Endothelial cell of umbilical vein (primary cell): Measurements from ENCODE around the gene UROC1. TPM values are rescaled to one million over a fixed set of nuclear protein-coding genes. Genes with fewer than 3 reads are reported as not detected.

ENCODE experiments used
- BruUV-seq: library from RNA; stranded (reverse); fragments of 400-500 nt; replicated peaks from 2 replicates; lab custom pipeline; 2021; lab: Mats Ljungman, UMichigan
- CTCF ChIA-PET: fragments of 300-600, 350-600 bp; sonication (Branson Sonifier 250); formaldehyde crosslinking; loops from one replicate; lab custom pipeline; 2021; ENCODE audit warnings: antibody characterized with exemption, inconsistent platforms; lab: Charles Lee
- POLR2A ChIA-PET: fragments of 300-600, 350-600 bp; sonication (Branson Sonifier 250); formaldehyde crosslinking; loops from one replicate; lab custom pipeline; 2021; ENCODE audit warnings: antibody characterized with exemption, inconsistent platforms; lab: Charles Lee
- DNase-seq: peaks from one replicate; pipeline ENCODE4 v3.0.0-alpha.2; 2011; ENCODE audit warnings: low read depth, low spot score
- FAIRE-seq: peaks from 2 replicates; lab custom pipeline; 2011; peaks lifted over from hg19 to GRCh38; lab: Jason Lieb, UNC
- H2AFZ ChIP-seq: 2 replicates; pipeline ENCODE4 v1.6.0; 2012; ENCODE audit warnings: low read depth, low read length, control low read depth, inconsistent platforms
- H3K27ac ChIP-seq: 2 replicates; pipeline ENCODE4 v1.5.1; 2011; ENCODE audit warnings: low read depth, mild to moderate bottlenecking, control low read depth, low read length, moderate library complexity; ENCODE audit not compliant: insufficient read depth
- H3K27me3 ChIP-seq, 2 experiments: 2 replicates each; pipeline versions ENCODE4 v1.6.0 to v1.6.1; 2011; ENCODE audit warnings: low read length in 2 of 2, mixed read lengths in 1 of 2; ENCODE audit not compliant: control insufficient read depth in 2 of 2, insufficient read depth in 2 of 2
- H3K36me3 ChIP-seq, 2 experiments: 2 replicates in 1 of 2; 3 replicates in 1 of 2; pipeline ENCODE4 v1.5.1; 2011; ENCODE audit warnings: low read length in 2 of 2, mild to moderate bottlenecking in 1 of 2, moderate library complexity in 1 of 2; ENCODE audit not compliant: control insufficient read depth in 2 of 2, insufficient read depth in 2 of 2; ENCODE audit errors: extremely low read depth in 1 of 2
- H3K4me1 ChIP-seq: 3 replicates; pipeline ENCODE4 v1.5.1; 2011; ENCODE audit warnings: mild to moderate bottlenecking, low read length; ENCODE audit not compliant: control insufficient read depth, insufficient read depth; ENCODE audit errors: extremely low read depth
- H3K4me2 ChIP-seq: 2 replicates; pipeline ENCODE4 v1.6.1; 2011; ENCODE audit warnings: low read length, control low read depth, mixed read lengths; ENCODE audit not compliant: insufficient read depth
- H3K4me3 ChIP-seq, 3 experiments: fragments of 200-600 bp in 1 of 3; sonication (generic), shearing (Covaris generic) in 1 of 3; replicated peaks in 1 of 3; 2 replicates each; pipeline ENCODE4 v1.5.1; 2011 to 2016; ENCODE audit warnings: control low read depth in 3 of 3, low read length in 3 of 3, mild to moderate bottlenecking in 2 of 3, inconsistent platforms in 1 of 3, low read depth in 1 of 3, moderate library complexity in 1 of 3; ENCODE audit not compliant: insufficient read depth in 1 of 3
- H3K79me2 ChIP-seq: 2 replicates; pipeline ENCODE4 v1.6.0; 2012; ENCODE audit warnings: low read length, inconsistent platforms; ENCODE audit not compliant: control insufficient read depth, insufficient read depth
- H3K9ac ChIP-seq: replicated peaks from 2 replicates; pipeline ENCODE3; 2011; ENCODE audit warnings: low read length, control low read depth; ENCODE audit not compliant: insufficient read depth; ENCODE audit errors: extremely low read depth
- H3K9me1 ChIP-seq: replicated peaks from 3 replicates; pipeline ENCODE4 v1.6.0; 2011; ENCODE audit warnings: mild to moderate bottlenecking, low read length; ENCODE audit not compliant: control insufficient read depth, insufficient read depth; ENCODE audit errors: extremely low read depth
- H3K9me3 ChIP-seq: replicated peaks from 2 replicates; pipeline ENCODE4 v1.5.1; 2012; ENCODE audit warnings: low read length, inconsistent platforms; ENCODE audit not compliant: control insufficient read depth, insufficient read depth
- H4K20me1 ChIP-seq: replicated peaks from 2 replicates; pipeline ENCODE3; 2011; ENCODE audit warnings: mild to moderate bottlenecking, low read length; ENCODE audit not compliant: control insufficient read depth, insufficient read depth; ENCODE audit errors: extremely low read depth
- CTCF ChIP-seq, 2 donors: IDR thresholded peaks; 1 replicate in 1 of 2; 2 replicates in 1 of 2; pipeline ENCODE4 v1.5.1; 2011; ENCODE audit warnings: low read length in 2 of 2, mild to moderate bottlenecking in 2 of 2, moderate library complexity in 2 of 2, control low read depth in 1 of 2, inconsistent platforms in 1 of 2, low read depth in 1 of 2; ENCODE audit not compliant: insufficient read depth in 1 of 2; ENCODE audit errors: extremely low read depth in 1 of 2
- EZH2 ChIP-seq: IDR thresholded peaks from 2 replicates; pipeline ENCODE4 v1.6.1; 2012; ENCODE audit warnings: borderline replicate concordance, low read depth, mild to moderate bottlenecking, moderate library complexity, low read length, inconsistent platforms; ENCODE audit not compliant: severe bottlenecking
- FOS ChIP-seq: IDR thresholded peaks from 2 replicates; pipeline ENCODE4 v1.6.1; 2011; ENCODE audit warnings: mild to moderate bottlenecking, low read length, moderate library complexity, borderline replicate concordance; ENCODE audit not compliant: insufficient read depth
- GATA2 ChIP-seq: IDR thresholded peaks from 2 replicates; pipeline ENCODE4 v1.7.0; 2011; ENCODE audit warnings: low read depth, mild to moderate bottlenecking, moderate library complexity, mixed read lengths, low read length; ENCODE audit not compliant: insufficient read length, insufficient read depth
- JUN ChIP-seq: IDR thresholded peaks from 2 replicates; pipeline ENCODE4 v1.6.1; 2011; ENCODE audit warnings: borderline replicate concordance, low read depth; ENCODE audit not compliant: insufficient read length, insufficient read depth
- MAX ChIP-seq: IDR thresholded peaks from 2 replicates; pipeline ENCODE4 v1.6.1; 2011; ENCODE audit not compliant: insufficient read depth, insufficient read length
- MYC ChIP-seq: IDR thresholded peaks from one replicate; pipeline ENCODE4 v1.6.1; 2011; ENCODE audit warnings: mild to moderate bottlenecking, low read depth, low read length
- POLR2A ChIP-seq: IDR thresholded peaks from 2 replicates; pipeline ENCODE4 v1.6.1; 2012; ENCODE audit warnings: low read depth, mild to moderate bottlenecking, control low read depth, low read length
- POLR2AphosphoS5 ChIP-seq: IDR thresholded peaks from 2 replicates; pipeline ENCODE4 v1.6.1; 2012; ENCODE audit warnings: low read depth, mild to moderate bottlenecking, control low read depth, low read length, moderate library complexity; ENCODE audit not compliant: insufficient read depth
- dilution Hi-C: fragments of 300-500 bp; cut with MboI; formaldehyde crosslinking; loops from one replicate; pipeline ENCODE4 v1.15.0; 2019; ENCODE audit warnings: low sequenced_read_pairs; ENCODE audit not compliant: extremely low pct_ligation_motif_present
- intact Hi-C: fragments of 100-400 bp; cut with micrococcal nuclease; formaldehyde crosslinking; loops from one replicate; pipeline ENCODE4 v1.10.0; 2022
- polyA plus RNA-seq, 4 experiments: library from polyadenylated mRNA; depleted of rRNA in 3 of 4; stranded (reverse) in 3 of 4; unstranded in 1 of 4; fragments of >200 nt; gene quantifications; 2 replicates each; pipeline versions ENCODE4 v1.2.1 to v1.2.3, GENCODE V29; 2011 to 2012; ENCODE audit warnings: missing spikeins in 1 of 4
- total RNA-seq: library from RNA; stranded (reverse); gene quantifications from 2 replicates; pipeline ENCODE4 v1.2.3, GENCODE V29; 2021

UROC1 gene
- total and polyA plus RNA-seq, 2 donors (not counting 3 experiments of a cell fraction or from before 2014, with no cell fraction given) = not detected

GRCh38 chr3:126442094-126442855 is 75.3 kb downstream of the UROC1 start:
- no peak for TF ChIP-seq POLR2A
- TF ChIP-seq JUN = no peak
- no peak for TF ChIP-seq EZH2
- TF ChIP-seq GATA2 = no peak
- TF ChIP-seq POLR2AphosphoS5 = no peak
- no peak for TF ChIP-seq MYC
- no peak for TF ChIP-seq FOS
- no peak for TF ChIP-seq MAX
- TF ChIP-seq CTCF (IDR thresholded peaks at IDR 0.05; ENCODE audit: extremely low read depth in 1 of 2, insufficient read depth in 1 of 2, low read depth in 1 of 2, low read length in 2 of 2) = no peak
- intact Hi-C loops (no loop called here), dilution Hi-C loops (no loop called here)
- Histone ChIP-seq H2AFZ (no peak overlapping the region), H3K4me2 (no peak overlapping the region), H4K20me1 (no peaks in the 10 kb centered on the region), H3K27ac (no peak overlapping the region), H3K27me3 (no peaks in the 10 kb centered on the region), H3K9ac (no peak overlapping the region), H3K4me3 (no peak overlapping the region), H3K4me1 (no peaks in the 10 kb centered on the region), H3K9me3 (no peaks in the 10 kb centered on the region), H3K79me2 (no peaks in the 10 kb centered on the region), H3K9me1 (no peaks in the 10 kb centered on the region), H3K36me3 (peaks cover 0 to 5% of the 10 kb centered on the region in 2 experiments)
- DNase-seq (no peak), FAIRE-seq (no peak)
- BruUV-seq = no TSS peak
- POLR2A ChIA-PET = no interaction called here
- CTCF ChIA-PET = interaction anchor here (1.4 kb wide), 1 partner anchor 14 kb away, joined by 3 read pairs; no protein-coding TSS in a partner anchor
